Central memory CD8-positive, alpha-beta T cell (primary cell): Measurements from ENCODE around the gene CD151.

Source experiments
- ATAC-seq: fragments of 150-1000 bp; cut with Tn5 transposase; replicated peaks from 2 replicates; pipeline ENCODE4 v1.10.0; 2022; ENCODE audit warnings: mild to moderate bottlenecking, moderate FRiP score, moderate number of reproducible peaks; ENCODE audit not compliant: poor library complexity, severe bottlenecking; ENCODE audit errors: extremely low read depth
- DNase-seq, 2 donors: peaks; one replicate each; pipeline ENCODE4 v3.0.0; 2021; ENCODE audit warnings: low spot score in 2 of 2
- H3K27ac Mint-ChIP-seq: one replicate; pipeline ENCODE4 v1.8.0; 2022; ENCODE audit warnings: low read depth, mild to moderate bottlenecking, moderate library complexity, mixed read lengths
- H3K27me3 Mint-ChIP-seq: one replicate; pipeline ENCODE4 v1.8.0; 2022; ENCODE audit warnings: mixed read lengths
- H3K36me3 Mint-ChIP-seq: one replicate; pipeline ENCODE4 v1.8.0; 2022; ENCODE audit warnings: mild to moderate bottlenecking, moderate library complexity, mixed read lengths; ENCODE audit not compliant: insufficient read depth
- H3K4me1 Mint-ChIP-seq: one replicate; pipeline ENCODE4 v1.8.0; 2022; ENCODE audit warnings: mixed read lengths
- H3K4me3 Mint-ChIP-seq: one replicate; pipeline ENCODE4 v1.8.0; 2022; ENCODE audit warnings: mild to moderate bottlenecking, moderate library complexity, mixed read lengths
- H3K9me3 Mint-ChIP-seq: one replicate; pipeline ENCODE4 v1.8.0; 2022; ENCODE audit warnings: mixed read lengths

The CD151 gene

DNA sequence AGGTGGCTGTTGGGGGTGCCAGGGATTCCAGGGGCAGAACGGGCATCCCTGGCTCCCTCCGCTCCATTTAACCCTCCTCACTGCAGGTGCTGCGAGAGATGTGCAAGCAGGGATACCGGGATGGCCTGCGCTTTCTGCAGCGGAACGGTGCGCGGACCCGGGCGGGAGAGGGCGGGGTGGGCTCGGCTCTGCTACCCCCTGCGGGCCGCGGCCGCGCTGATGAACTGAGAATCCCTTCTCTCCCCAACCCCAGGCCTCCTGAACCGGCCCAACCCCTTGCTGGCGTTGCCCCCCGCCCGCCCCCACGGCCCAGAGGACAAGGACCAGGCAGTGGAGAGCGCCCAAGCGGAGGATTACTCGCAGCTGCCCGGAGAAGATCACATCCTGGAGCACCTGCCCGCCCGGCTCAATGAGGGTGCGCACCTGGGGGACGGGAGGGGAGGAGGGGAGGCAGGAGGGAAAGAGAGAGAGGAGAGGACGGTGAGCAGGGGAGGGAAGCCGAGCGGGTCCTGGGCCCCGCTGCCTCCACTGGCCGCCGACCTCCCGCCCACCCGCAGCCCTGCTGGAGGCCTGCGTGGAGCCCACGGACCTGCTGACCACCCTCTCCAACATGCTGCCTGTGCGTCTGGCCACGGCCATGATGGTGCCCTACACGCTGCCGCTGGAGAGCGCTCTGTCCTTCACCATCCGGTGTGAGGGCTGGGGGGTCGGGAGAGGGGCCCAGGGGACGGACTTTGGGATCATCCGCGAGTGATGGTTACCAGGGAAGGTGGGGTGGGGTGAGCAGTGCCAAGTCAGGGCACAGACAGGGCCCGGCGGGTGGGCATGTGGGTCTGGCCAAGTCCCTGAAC is 9.1 kb upstream of the CD151 start:
- no peaks in the 10 kb centered on the region for H3K9me3 Mint-ChIP-seq
- H3K36me3 Mint-ChIP-seq = peaks cover 25% of the 10 kb centered on the region
- ATAC-seq = no peak
- no peak overlapping the region for H3K4me3 Mint-ChIP-seq
- DNase-seq = no peak
- no peak overlapping the region for H3K27ac Mint-ChIP-seq
- peaks cover 30% of the 10 kb centered on the region for H3K4me1 Mint-ChIP-seq
- H3K27me3 Mint-ChIP-seq = peaks cover 14% of the 10 kb centered on the region

GRCh38 chr11:824292-824880 is 8.4 kb upstream of the CD151 start:
- Mint-ChIP-seq H3K4me3 (no peak overlapping the region), H3K27ac (no peak overlapping the region), H3K9me3 (no peaks in the 10 kb centered on the region), H3K4me1 (peaks cover 36% of the 10 kb centered on the region), H3K36me3 (peaks cover 23% of the 10 kb centered on the region), H3K27me3 (peaks cover 21% of the 10 kb centered on the region)
- ATAC-seq (no peak), DNase-seq (no peak)

GRCh38 chr11:824942-825341 is 7.8 kb upstream of the CD151 start:
- H3K27me3 Mint-ChIP-seq = peaks cover 24% of the 10 kb centered on the region
- H3K9me3 Mint-ChIP-seq = no peaks in the 10 kb centered on the region
- H3K36me3 Mint-ChIP-seq = peaks cover 23% of the 10 kb centered on the region
- H3K27ac Mint-ChIP-seq = no peak overlapping the region
- no peak for DNase-seq
- ATAC-seq = no peak
- peaks cover 38% of the 10 kb centered on the region for H3K4me1 Mint-ChIP-seq
- H3K4me3 Mint-ChIP-seq = peak overlapping the region; percentile 18

GRCh38 chr11:825366-826226 is 7.2 kb upstream of the CD151 start:
- peaks cover 19% of the 10 kb centered on the region for H3K36me3 Mint-ChIP-seq
- peaks cover 24% of the 10 kb centered on the region for H3K27me3 Mint-ChIP-seq
- peak overlapping the region; percentile 18 for H3K4me3 Mint-ChIP-seq
- peaks cover 33% of the 10 kb centered on the region for H3K4me1 Mint-ChIP-seq
- DNase-seq (no peak), ATAC-seq (no peak)
- H3K27ac Mint-ChIP-seq = no peak overlapping the region
- H3K9me3 Mint-ChIP-seq = no peaks in the 10 kb centered on the region

- Mint-ChIP-seq H3K27me3 (peaks cover 24% of the 10 kb centered on the region), H3K4me1 (peaks cover 26% of the 10 kb centered on the region), H3K27ac (no peak overlapping the region), H3K36me3 (peaks cover 19% of the 10 kb centered on the region), H3K4me3 (peak overlapping the region; percentile 65), H3K9me3 (no peaks in the 10 kb centered on the region)
- ATAC-seq (no peak), DNase-seq (no peak)
Observed at GRCh38 chr11:826227-826621, 6.5 kb upstream of the CD151 start.

DNA sequence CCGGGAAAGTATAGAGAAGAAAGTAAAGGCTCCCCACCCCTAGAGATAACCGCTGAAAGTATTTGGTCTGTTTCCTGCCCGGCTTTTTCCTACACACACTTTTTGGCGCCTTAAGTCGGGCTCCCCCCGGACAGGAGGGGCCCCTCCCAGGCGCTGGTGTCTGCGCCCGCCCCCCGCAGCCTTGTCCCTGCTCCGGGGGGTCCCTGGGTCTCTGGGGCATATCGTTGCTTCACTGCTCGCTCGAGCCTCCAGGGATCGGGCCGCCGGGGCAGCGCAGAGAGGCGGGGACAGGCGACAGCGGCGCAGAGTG is 6.0 kb upstream of the CD151 start:
- Mint-ChIP-seq H3K4me3 (peak overlapping the region; percentile 65), H3K36me3 (peaks cover 19% of the 10 kb centered on the region), H3K27ac (no peak overlapping the region), H3K27me3 (peaks cover 29% of the 10 kb centered on the region), H3K4me1 (peaks cover 23% of the 10 kb centered on the region), H3K9me3 (no peaks in the 10 kb centered on the region)
- DNase-seq (no peak), ATAC-seq (no peak)

DNA sequence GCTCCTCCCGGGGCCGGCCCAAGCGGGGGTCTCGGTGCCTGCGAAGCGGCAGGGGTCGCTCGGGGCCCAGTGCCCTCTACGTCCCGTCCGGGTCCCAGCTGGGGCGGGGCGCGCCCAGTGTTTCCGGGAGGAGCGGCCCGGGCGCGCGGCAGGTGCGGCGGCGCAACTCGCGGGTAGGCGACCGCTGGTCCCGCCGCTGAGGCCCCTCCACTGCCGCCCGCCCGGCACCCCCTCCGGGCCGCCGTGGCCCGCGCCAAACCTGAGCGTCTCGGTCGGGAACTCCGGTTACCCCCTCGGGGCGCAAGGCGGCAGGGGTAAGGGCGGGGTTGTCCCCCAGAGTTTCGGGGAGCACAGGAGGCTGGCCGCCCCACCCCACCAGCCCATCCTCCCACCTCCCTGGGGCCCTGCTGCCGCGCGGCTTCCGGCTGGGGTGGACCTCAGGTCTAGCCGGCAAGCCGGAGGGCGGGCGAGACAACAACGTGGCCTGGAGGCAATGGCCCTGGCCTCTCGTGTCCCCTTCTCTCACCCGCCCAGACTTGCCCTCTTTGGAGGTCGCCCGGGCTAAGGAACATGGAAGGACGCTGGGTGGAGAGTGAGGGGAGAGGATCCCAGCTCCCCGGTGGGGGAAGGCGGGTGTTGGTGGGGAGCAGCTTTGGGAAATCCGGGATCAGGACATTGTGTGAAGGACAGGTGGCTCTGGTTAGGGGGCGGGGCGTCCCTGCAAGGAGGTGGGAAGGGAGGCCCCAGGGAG is 5.4 kb upstream of the CD151 start:
- Mint-ChIP-seq H3K4me3 (peak overlapping the region; percentile 73), H3K27me3 (peaks cover 31% of the 10 kb centered on the region), H3K9me3 (no peaks in the 10 kb centered on the region), H3K36me3 (peaks cover 16% of the 10 kb centered on the region), H3K27ac (no peak overlapping the region), H3K4me1 (peaks cover 17% of the 10 kb centered on the region)
- DNase-seq (no peak), ATAC-seq (no peak)

DNA sequence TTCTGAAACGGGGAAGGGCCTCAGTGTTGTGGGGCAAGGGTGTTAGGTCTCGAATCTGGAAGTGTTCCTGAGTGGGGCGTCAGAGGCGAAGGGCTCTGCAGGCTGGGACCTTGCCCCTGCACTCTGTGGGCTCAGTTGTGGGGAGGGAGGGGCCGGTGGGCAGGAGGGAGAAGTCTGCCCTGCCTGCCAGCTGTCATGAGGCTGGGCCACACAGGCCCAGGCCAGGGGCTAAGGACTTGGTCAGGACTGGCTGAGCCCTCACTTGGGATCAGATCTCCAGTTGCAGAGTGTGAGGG is 4.9 kb upstream of the CD151 start, which contains the start of gene CRACR2B:
Gene CRACR2B, plus strand, starts transcription at position 23 of the 296 bp plus-strand sequence. CDS start 689 bp downstream, outside the sequence.
- Mint-ChIP-seq H3K27ac (no peak within 1 kb of the TSS), H3K4me1 (peaks cover 16% of the 10 kb centered on the region), H3K9me3 (no peaks in the 10 kb centered on the region), H3K36me3 (peaks cover 13% of the 10 kb centered on the region), H3K4me3 (peak within 1 kb of the TSS; percentile 73), H3K27me3 (peaks cover 31% of the 10 kb centered on the region)
- ATAC-seq (no peak), DNase-seq (no peak)

DNA sequence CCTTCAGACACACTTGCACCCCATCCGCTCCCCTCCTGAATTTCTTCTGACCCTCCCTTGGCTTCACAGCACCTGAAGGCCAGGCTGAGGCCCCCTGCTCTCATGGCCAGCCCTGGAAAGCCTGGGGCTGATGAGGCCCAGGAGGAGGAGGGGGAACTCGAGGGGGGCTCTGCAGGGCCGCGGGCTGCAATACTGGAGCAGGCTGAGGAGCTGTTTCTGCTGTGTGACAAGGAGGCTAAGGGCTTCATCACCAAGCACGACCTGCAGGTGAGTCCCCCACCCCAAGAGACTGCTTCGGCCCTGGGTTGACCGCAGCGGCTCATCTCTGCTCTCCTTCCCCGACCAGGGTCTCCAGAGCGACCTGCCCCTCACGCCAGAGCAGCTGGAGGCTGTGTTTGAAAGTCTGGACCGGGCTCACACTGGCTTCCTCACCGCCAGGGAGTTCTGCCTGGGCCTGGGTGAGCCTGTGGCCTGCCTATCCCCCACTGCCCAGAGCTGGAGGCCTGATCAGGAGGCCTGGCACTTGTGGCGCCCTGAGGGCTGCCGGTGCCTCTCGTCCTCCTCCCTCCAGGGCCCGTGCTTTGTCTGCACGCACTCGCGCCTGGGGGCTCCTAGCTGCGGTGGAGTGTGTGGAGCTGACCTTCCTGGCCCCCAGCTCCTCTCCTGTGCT is 4.1 kb upstream of the CD151 start:
- Mint-ChIP-seq H3K27me3 (peaks cover 31% of the 10 kb centered on the region), H3K4me1 (peaks cover 16% of the 10 kb centered on the region)

DNA sequence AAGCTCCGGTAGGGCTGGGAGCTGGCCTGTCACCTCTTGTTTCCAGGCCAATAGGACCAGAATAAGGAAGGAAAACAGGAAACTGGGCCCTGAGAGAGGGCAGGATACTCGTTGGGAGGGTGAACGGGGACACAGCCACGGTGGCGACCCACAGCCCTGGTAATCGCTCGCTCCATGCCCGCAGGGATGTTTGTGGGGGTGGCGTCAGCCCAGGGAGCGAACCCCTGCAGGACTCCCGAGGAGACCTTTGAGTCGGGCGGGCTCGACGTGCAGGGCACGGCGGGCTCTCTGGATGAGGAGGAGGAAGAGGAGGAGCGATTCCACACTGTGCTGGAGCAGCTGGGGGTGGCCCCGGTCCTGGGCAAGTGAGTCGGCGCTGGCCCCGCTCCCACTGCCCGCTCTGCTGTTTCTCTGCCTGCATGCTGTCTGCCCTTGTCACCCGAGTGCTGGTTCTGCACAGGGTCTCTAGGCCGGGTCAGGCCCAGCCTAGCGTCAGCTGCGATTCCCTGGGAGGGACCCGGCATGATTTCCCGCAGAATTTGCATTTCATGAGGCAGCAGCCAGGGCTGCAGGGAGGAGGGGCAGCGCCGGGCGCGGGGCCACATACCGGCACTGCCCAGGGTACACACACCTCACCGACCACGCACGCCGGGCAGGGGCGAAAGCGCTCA is 3.4 kb upstream of the CD151 start:
- no peak for DNase-seq
- peak overlapping the region; percentile 73 for H3K4me3 Mint-ChIP-seq
- no peak overlapping the region for H3K27ac Mint-ChIP-seq

More for the DNA sequence above, 4.1 kb upstream of the CD151 start:
- Mint-ChIP-seq H3K27ac (no peak overlapping the region), H3K36me3 (peaks cover 11% of the 10 kb centered on the region), H3K4me3 (peak overlapping the region; percentile 73), H3K9me3 (no peaks in the 10 kb centered on the region)
- DNase-seq (no peak), ATAC-seq (no peak)

GRCh38 chr11:829847-830294 is 2.9 kb upstream of the CD151 start:
- Mint-ChIP-seq H3K27me3 (peaks cover 31% of the 10 kb centered on the region), H3K9me3 (no peaks in the 10 kb centered on the region), H3K27ac (no peak overlapping the region), H3K36me3 (peaks cover 4% of the 10 kb centered on the region), H3K4me3 (peak overlapping the region; percentile 73), H3K4me1 (peaks cover 16% of the 10 kb centered on the region)
- ATAC-seq (peak; percentile 3), DNase-seq (no peak)

More for the DNA sequence above, 3.4 kb upstream of the CD151 start:
- no peak for ATAC-seq
- peaks cover 7% of the 10 kb centered on the region for H3K36me3 Mint-ChIP-seq
- H3K4me1 Mint-ChIP-seq = peaks cover 16% of the 10 kb centered on the region
- no peaks in the 10 kb centered on the region for H3K9me3 Mint-ChIP-seq
- H3K27me3 Mint-ChIP-seq = peaks cover 31% of the 10 kb centered on the region
